ENCODE results near the gene ZNHIT2.

GRCh38 chr11:65096926-65097325 lies 20.6 kb downstream of the ZNHIT2 start:
- TF ChIP-seq EZH2phosphoT487 (IDR thresholded peaks at IDR 0.05; ENCODE audit: insufficient read depth, low read depth) (no peak), EZH2 (IDR thresholded peaks at IDR 0.05; ENCODE audit: insufficient read depth, poor library complexity, severe bottlenecking) (no peak)

All from GM23248 (cell line).